Endothelial cell (in vitro differentiated cells): ENCODE results near the gene PARD3B. TPM values are rescaled to one million over a fixed set of nuclear protein-coding genes. Genes with fewer than 3 reads are reported as not detected.

Experiments
- DNase-seq: peaks from one replicate; pipeline ENCODE4 v3.0.0; 2021; ENCODE audit warnings: low spot score
- H3K27ac Mint-ChIP-seq: one replicate; pipeline ENCODE4 v1.8.0; 2021; ENCODE audit warnings: mixed read lengths, inconsistent platforms; ENCODE audit not compliant: unreplicated experiment
- H3K27me3 Mint-ChIP-seq: one replicate; pipeline ENCODE4 v1.8.0; 2021; ENCODE audit warnings: mild to moderate bottlenecking, moderate library complexity, mixed read lengths, inconsistent platforms; ENCODE audit not compliant: unreplicated experiment
- H3K36me3 Mint-ChIP-seq: one replicate; pipeline ENCODE4 v1.8.0; 2021; ENCODE audit warnings: mild to moderate bottlenecking, low read depth, mixed read lengths, inconsistent platforms; ENCODE audit not compliant: unreplicated experiment
- H3K4me1 Mint-ChIP-seq: one replicate; pipeline ENCODE4 v1.8.0; 2021; ENCODE audit warnings: mild to moderate bottlenecking, mixed read lengths, inconsistent platforms; ENCODE audit not compliant: unreplicated experiment
- H3K4me3 Mint-ChIP-seq: one replicate; pipeline ENCODE4 v1.8.0; 2021; ENCODE audit warnings: mild to moderate bottlenecking, mixed read lengths, inconsistent platforms; ENCODE audit not compliant: unreplicated experiment
- H3K9me3 Mint-ChIP-seq: one replicate; pipeline ENCODE4 v1.8.0; 2021; ENCODE audit warnings: mixed read lengths, inconsistent platforms; ENCODE audit not compliant: unreplicated experiment
- CTCF ChIP-seq: fragments of 200-600 bp; sonication (generic); IDR thresholded peaks from one replicate; pipeline ENCODE4 v1.5.0; 2021; ENCODE audit warnings: antibody characterized with exemption; ENCODE audit not compliant: unreplicated experiment
- total RNA-seq: library from RNA; stranded (reverse); fragmentation: NEBNext Ultra II Directional; extraction: Animal tissue kit (Norgen Biotek cat#: 25700); gene quantifications from one replicate; pipeline ENCODE4 v1.2.1, GENCODE V29; 2021; ENCODE audit not compliant: unreplicated experiment

The PARD3B gene
- total RNA-seq, 1 donor from 2014 or later = 17.4 TPM

- no peaks in the 10 kb centered on the region for H3K36me3 Mint-ChIP-seq
- no peak for DNase-seq
- no peaks in the 10 kb centered on the region for H3K27me3 Mint-ChIP-seq
- H3K27ac Mint-ChIP-seq = peak overlapping the region; percentile 28
- TF ChIP-seq CTCF = no peak
- H3K4me1 Mint-ChIP-seq = peaks cover 7% of the 10 kb centered on the region
- H3K4me3 Mint-ChIP-seq = no peak overlapping the region
- no peaks in the 10 kb centered on the region for H3K9me3 Mint-ChIP-seq
These were observed 326.1 kb downstream of the PARD3B start for GRCh38 chr2:204871231-204871953.

GRCh38 chr2:204876311-204876710, 331.0 kb downstream of the PARD3B start:
- no peaks in the 10 kb centered on the region for H3K36me3 Mint-ChIP-seq
- no peaks in the 10 kb centered on the region for H3K27me3 Mint-ChIP-seq
- no peak overlapping the region for H3K27ac Mint-ChIP-seq
- H3K9me3 Mint-ChIP-seq = no peaks in the 10 kb centered on the region
- peaks cover 5% of the 10 kb centered on the region for H3K4me1 Mint-ChIP-seq
- no peak overlapping the region for H3K4me3 Mint-ChIP-seq
- DNase-seq = no peak
- no peak for TF ChIP-seq CTCF

- H3K9me3 Mint-ChIP-seq = no peaks in the 10 kb centered on the region
These were observed 332.4 kb downstream of the PARD3B start for GRCh38 chr2:204877691-204878090.

GRCh38 chr2:204880928-204881327, 335.7 kb downstream of the PARD3B start:
- H3K27ac Mint-ChIP-seq = no peak overlapping the region

More at GRCh38 chr2:204877691-204878090, 332.4 kb downstream of the PARD3B start:
- Mint-ChIP-seq H3K4me1 (peaks cover 6% of the 10 kb centered on the region), H3K4me3 (no peak overlapping the region), H3K27ac (no peak overlapping the region), H3K27me3 (no peaks in the 10 kb centered on the region), H3K36me3 (no peaks in the 10 kb centered on the region)
- DNase-seq = no peak
- TF ChIP-seq CTCF = no peak

More at GRCh38 chr2:204880928-204881327, 335.7 kb downstream of the PARD3B start:
- H3K27me3 Mint-ChIP-seq = no peaks in the 10 kb centered on the region
- TF ChIP-seq CTCF = no peak
- no peaks in the 10 kb centered on the region for H3K9me3 Mint-ChIP-seq
- H3K4me1 Mint-ChIP-seq = peaks cover 6% of the 10 kb centered on the region
- H3K36me3 Mint-ChIP-seq = no peaks in the 10 kb centered on the region
- no peak overlapping the region for H3K4me3 Mint-ChIP-seq
- no peak for DNase-seq
